Endothelial cell of umbilical vein (primary cell): ENCODE results near the gene ZNFX1. TPM values are rescaled to one million over a fixed set of nuclear protein-coding genes. Genes with fewer than 3 reads are reported as not detected.
"Not testable (repeated sequence)": the region's sequence is repeated elsewhere in the genome, so short reads cannot be mapped to it uniquely, and the experiment has no call there.

Experiments
- BruUV-seq: library from RNA; stranded (reverse); fragments of 400-500 nt; replicated peaks from 2 replicates; lab custom pipeline; 2021; lab: Mats Ljungman, UMichigan
- CTCF ChIA-PET: fragments of 300-600, 350-600 bp; sonication (Branson Sonifier 250); formaldehyde crosslinking; loops from one replicate; lab custom pipeline; 2021; ENCODE audit warnings: antibody characterized with exemption, inconsistent platforms; lab: Charles Lee
- POLR2A ChIA-PET: fragments of 300-600, 350-600 bp; sonication (Branson Sonifier 250); formaldehyde crosslinking; loops from one replicate; lab custom pipeline; 2021; ENCODE audit warnings: antibody characterized with exemption, inconsistent platforms; lab: Charles Lee
- DNase-seq: peaks from one replicate; pipeline ENCODE4 v3.0.0-alpha.2; 2011; ENCODE audit warnings: low read depth, low spot score
- FAIRE-seq: peaks from 2 replicates; lab custom pipeline; 2011; peaks lifted over from hg19 to GRCh38; lab: Jason Lieb, UNC
- H2AFZ ChIP-seq: 2 replicates; pipeline ENCODE4 v1.6.0; 2012; ENCODE audit warnings: low read depth, low read length, control low read depth, inconsistent platforms
- H3K27ac ChIP-seq: 2 replicates; pipeline ENCODE4 v1.5.1; 2011; ENCODE audit warnings: low read depth, mild to moderate bottlenecking, control low read depth, low read length, moderate library complexity; ENCODE audit not compliant: insufficient read depth
- H3K27me3 ChIP-seq, 2 experiments: 2 replicates each; pipeline versions ENCODE4 v1.6.0 to v1.6.1; 2011; ENCODE audit warnings: low read length in 2 of 2, mixed read lengths in 1 of 2; ENCODE audit not compliant: control insufficient read depth in 2 of 2, insufficient read depth in 2 of 2
- H3K36me3 ChIP-seq, 2 experiments: 2 replicates in 1 of 2; 3 replicates in 1 of 2; pipeline ENCODE4 v1.5.1; 2011; ENCODE audit warnings: low read length in 2 of 2, mild to moderate bottlenecking in 1 of 2, moderate library complexity in 1 of 2; ENCODE audit not compliant: control insufficient read depth in 2 of 2, insufficient read depth in 2 of 2; ENCODE audit errors: extremely low read depth in 1 of 2
- H3K4me1 ChIP-seq: 3 replicates; pipeline ENCODE4 v1.5.1; 2011; ENCODE audit warnings: mild to moderate bottlenecking, low read length; ENCODE audit not compliant: control insufficient read depth, insufficient read depth; ENCODE audit errors: extremely low read depth
- H3K4me2 ChIP-seq: 2 replicates; pipeline ENCODE4 v1.6.1; 2011; ENCODE audit warnings: low read length, control low read depth, mixed read lengths; ENCODE audit not compliant: insufficient read depth
- H3K4me3 ChIP-seq, 3 experiments: fragments of 200-600 bp in 1 of 3; sonication (generic), shearing (Covaris generic) in 1 of 3; replicated peaks in 1 of 3; 2 replicates each; pipeline ENCODE4 v1.5.1; 2011 to 2016; ENCODE audit warnings: control low read depth in 3 of 3, low read length in 3 of 3, mild to moderate bottlenecking in 2 of 3, inconsistent platforms in 1 of 3, low read depth in 1 of 3, moderate library complexity in 1 of 3; ENCODE audit not compliant: insufficient read depth in 1 of 3
- H3K79me2 ChIP-seq: 2 replicates; pipeline ENCODE4 v1.6.0; 2012; ENCODE audit warnings: low read length, inconsistent platforms; ENCODE audit not compliant: control insufficient read depth, insufficient read depth
- H3K9ac ChIP-seq: replicated peaks from 2 replicates; pipeline ENCODE3; 2011; ENCODE audit warnings: low read length, control low read depth; ENCODE audit not compliant: insufficient read depth; ENCODE audit errors: extremely low read depth
- H3K9me1 ChIP-seq: replicated peaks from 3 replicates; pipeline ENCODE4 v1.6.0; 2011; ENCODE audit warnings: mild to moderate bottlenecking, low read length; ENCODE audit not compliant: control insufficient read depth, insufficient read depth; ENCODE audit errors: extremely low read depth
- H3K9me3 ChIP-seq: replicated peaks from 2 replicates; pipeline ENCODE4 v1.5.1; 2012; ENCODE audit warnings: low read length, inconsistent platforms; ENCODE audit not compliant: control insufficient read depth, insufficient read depth
- H4K20me1 ChIP-seq: replicated peaks from 2 replicates; pipeline ENCODE3; 2011; ENCODE audit warnings: mild to moderate bottlenecking, low read length; ENCODE audit not compliant: control insufficient read depth, insufficient read depth; ENCODE audit errors: extremely low read depth
- JUN ChIP-seq: IDR thresholded peaks from 2 replicates; pipeline ENCODE4 v1.6.1; 2011; ENCODE audit warnings: borderline replicate concordance, low read depth; ENCODE audit not compliant: insufficient read length, insufficient read depth
- dilution Hi-C: fragments of 300-500 bp; cut with MboI; formaldehyde crosslinking; loops from one replicate; pipeline ENCODE4 v1.15.0; 2019; ENCODE audit warnings: low sequenced_read_pairs; ENCODE audit not compliant: extremely low pct_ligation_motif_present
- intact Hi-C: fragments of 100-400 bp; cut with micrococcal nuclease; formaldehyde crosslinking; loops from one replicate; pipeline ENCODE4 v1.10.0; 2022
- polyA plus RNA-seq, 4 experiments: library from polyadenylated mRNA; depleted of rRNA in 3 of 4; stranded (reverse) in 3 of 4; unstranded in 1 of 4; fragments of >200 nt; gene quantifications; 2 replicates each; pipeline versions ENCODE4 v1.2.1 to v1.2.3, GENCODE V29; 2011 to 2012; ENCODE audit warnings: missing spikeins in 1 of 4
- small RNA-seq: library from RNA; depleted of rRNA; stranded (forward); fragments of <200 nt; gene quantifications from one replicate; pipeline ENCODE3, GENCODE V24; 2012; ENCODE audit warnings: low replicate concordance, low read depth; ENCODE audit not compliant: insufficient read depth, insufficient read length
- total RNA-seq: library from RNA; stranded (reverse); gene quantifications from 2 replicates; pipeline ENCODE4 v1.2.3, GENCODE V29; 2021

Gene ZNFX1
- total and polyA plus RNA-seq, 2 donors (not counting 3 experiments of a cell fraction or from before 2014, with no cell fraction given) = 8.3 to 27.9 TPM

DNA sequence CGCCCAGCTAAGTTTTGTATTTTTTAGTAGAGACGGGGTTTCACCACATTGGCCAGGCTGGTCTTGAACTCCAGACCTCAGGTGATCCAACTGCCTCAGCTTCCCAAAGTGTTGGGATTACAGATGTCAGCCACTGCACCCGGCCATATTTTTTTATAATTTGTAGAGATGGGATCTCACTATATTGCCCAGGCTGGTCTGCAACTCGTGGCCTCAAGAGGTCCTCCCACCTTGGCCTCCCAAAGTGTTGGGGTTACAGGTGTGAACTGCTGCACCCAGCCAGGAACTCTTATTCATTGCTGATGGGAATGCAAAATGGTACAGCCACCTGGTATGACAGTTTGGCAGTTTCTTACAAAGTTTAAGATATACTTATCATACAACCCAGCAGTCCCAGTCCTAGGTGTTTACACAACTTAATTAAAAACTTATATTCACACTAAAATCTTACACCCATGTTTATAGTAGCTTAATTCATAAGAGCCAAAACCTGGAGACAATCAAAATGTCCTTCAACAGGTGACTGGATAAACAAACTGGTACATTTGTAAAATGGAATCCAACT is 78.0 kb downstream of the ZNFX1 start:
- Histone ChIP-seq H3K36me3 (no peaks in the 10 kb centered on the region), H3K9ac (no peak overlapping the region), H3K79me2 (no peaks in the 10 kb centered on the region), H3K27ac (no peak overlapping the region), H3K27me3 (no peaks in the 10 kb centered on the region), H3K4me1 (no peaks in the 10 kb centered on the region), H3K4me3 (no peak overlapping the region), H3K9me1 (no peaks in the 10 kb centered on the region), H3K9me3 (no peaks in the 10 kb centered on the region), H3K4me2 (no peak overlapping the region), H2AFZ (no peak overlapping the region), H4K20me1 (no peaks in the 10 kb centered on the region)
- DNase-seq (no peak), FAIRE-seq (no peak)
- POLR2A ChIA-PET = no interaction called here
- no TSS peak for BruUV-seq
- dilution Hi-C loops (no loop called here), intact Hi-C loops (no loop called here)
- CTCF ChIA-PET = interaction anchor here (1.0 to 1.3 kb wide), 2 partner anchors 12 to 18 kb away, joined by 3 to 4 read pairs; no protein-coding TSS in a partner anchor
- TF ChIP-seq JUN = no peak

DNA sequence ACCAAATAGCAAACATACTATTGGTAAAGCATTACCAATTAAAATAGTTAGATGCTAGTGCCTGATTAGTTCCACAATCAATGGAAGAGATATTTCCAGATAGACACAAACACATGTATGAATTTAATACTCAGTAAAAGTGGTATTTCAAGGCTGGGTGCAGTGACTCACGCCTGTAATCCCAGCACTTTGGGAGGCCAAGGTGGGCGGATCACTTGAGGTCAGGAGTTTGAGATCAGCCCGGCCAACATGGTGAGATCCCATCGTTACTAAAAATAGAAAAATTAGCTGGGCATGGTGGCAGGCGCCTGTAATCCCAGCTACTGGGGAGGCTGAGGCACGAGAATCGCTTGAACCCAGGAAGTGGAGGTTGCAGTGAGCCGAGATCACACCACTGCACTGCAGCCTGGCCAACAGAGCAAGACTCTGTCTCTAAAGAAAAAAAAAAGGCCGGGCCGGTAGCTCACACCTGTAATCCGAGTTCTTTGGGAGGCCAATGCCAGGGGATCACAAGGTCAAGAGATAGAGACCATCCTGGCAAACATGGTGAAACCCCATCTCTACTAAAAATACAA is 84.8 kb downstream of the ZNFX1 start:
- DNase-seq, H3K4me1 ChIP-seq, H3K9me1 ChIP-seq, H2AFZ ChIP-seq, FAIRE-seq, H3K9me3 ChIP-seq, H3K4me3 ChIP-seq, dilution Hi-C loops, BruUV-seq, H3K79me2 ChIP-seq, H3K9ac ChIP-seq, H3K36me3 ChIP-seq, H3K27ac ChIP-seq, H4K20me1 ChIP-seq, H3K4me2 ChIP-seq, H3K27me3 ChIP-seq, intact Hi-C loops, POLR2A ChIA-PET: not testable (repeated sequence)
- CTCF ChIA-PET = interaction anchor here (1.5 to 2.9 kb wide), 2 partner anchors 21 to 25 kb away, joined by 4 to 9 read pairs; no protein-coding TSS in a partner anchor

Small RNAs within 50 kb of the gene (small RNA-seq; reads per million reads assigned to genes)
- gene SNORD12B (597 reads per million, percentile 99 among the genes with 10 or more reads in this experiment), gene SNORD12C (10,610 reads per million, percentile 100 among the genes with 10 or more reads in this experiment)

Other genes with a start within 250 kb of the ZNFX1 start
- gene CSE1L, start 231.7 kb downstream of the ZNFX1 start, total RNA-seq = 109 and 118 TPM in 2 replicates
- 26.1 and 35.1 TPM in 2 replicates for gene CSE1L, start 231.7 kb downstream of the ZNFX1 start, polyA plus RNA-seq
- 98.1 and 103 TPM in 2 replicates for gene STAU1, start 89.7 kb downstream of the ZNFX1 start, total RNA-seq
- 40.9 and 53.1 TPM in 2 replicates for gene STAU1, start 89.7 kb downstream of the ZNFX1 start, polyA plus RNA-seq
- 25.7 and 26.1 TPM in 2 replicates for gene DDX27, start 58.6 kb downstream of the ZNFX1 start, total RNA-seq
- 23.1 and 24.0 TPM in 2 replicates for gene DDX27, start 58.6 kb downstream of the ZNFX1 start, polyA plus RNA-seq
- gene KCNB1, start 204.6 kb upstream of the ZNFX1 start, total RNA-seq = not detected in 2 replicates
- not detected in 2 replicates for gene KCNB1, start 204.6 kb upstream of the ZNFX1 start, polyA plus RNA-seq